ENCODE data around the gene EPN2. TPM values are rescaled to one million over a fixed set of nuclear protein-coding genes. Genes with fewer than 3 reads are reported as not detected.

Gene EPN2
- total and polyA plus RNA-seq, 10 of the 15 experiments (the other 5 are each of a cell fraction or from before 2014, with no cell fraction given) = 0.26 to 8.4 (median 4.7) TPM

- ChIA-PET RAD21 (ENCODE audit: unreplicated experiment) (interaction anchor here (1.4 to 4.4 kb wide), 3 partner anchors 16 to 85 kb away, joined by 8 to 35 read pairs (median 21); partner anchors contain the start of gene MAPK7), SMC1A (ENCODE audit: uncharacterized antibody, unreplicated experiment) (interaction anchor here (1.2 to 1.8 kb wide), 3 partner anchors 8 to 85 kb away, joined by 3 to 7 read pairs (median 4); no protein-coding TSS in a partner anchor), CTCF (interaction anchor here (1.4 to 4.6 kb wide), 11 partner anchors 8 to 103 kb away, joined by 4 to 66 read pairs (median 7); partner anchors contain the start of gene MAPK7), POLR2A (no interaction called here)
- ATAC-seq (no peak), FAIRE-seq (no peak), DNase-seq (ENCODE audit: low read depth, low spot score) (no peak)
- no peaks in the 10 kb centered on the region; a peak in 2 of 4 replicates for H3K27me3 ChIP-seq (replicated peaks in 1 of 2; ENCODE audit: control insufficient read depth in 2 of 2, insufficient read depth in 2 of 2, low read length in 1 of 2)
- H2AFZ ChIP-seq (ENCODE audit: control insufficient read depth, low read depth, low read length) = peak overlapping the region; percentile 98
- intact Hi-C loops (cut with micrococcal nuclease; ENCODE audit: unreplicated experiment) = loop anchor here (1.0 to 10.0 kb wide), 4 partner anchors 85 to 405 kb away; partner anchors contain the start of gene ALDH3A2
- no peaks in the 10 kb centered on the region for H3K9me3 ChIP-seq (replicated peaks; ENCODE audit: control insufficient read depth, insufficient read depth, low read length)
- in situ Hi-C loops (cut with MboI) = loop anchor here (5.0 kb wide), 1 partner anchor 85 kb away; no protein-coding TSS in a partner anchor
- WGBS (ENCODE audit: insufficient coverage, insufficient replicate concordance, low lambda C conversion rate, missing lambda C conversion rate) = 45% methylated on average over 13 of the region's 16 CpGs
- H3K4me3 ChIP-seq = peak overlapping the region; percentile 85
- BruUV-seq (replicated peaks) = no TSS peak
- peaks cover 7% of the 10 kb centered on the region for H3K4me1 ChIP-seq (ENCODE audit: control insufficient read depth, insufficient read depth, low read length)
- H3K79me2 ChIP-seq (ENCODE audit: control insufficient read depth, insufficient read depth, low read length) = no peaks in the 10 kb centered on the region
- H3K36me3 ChIP-seq (ENCODE audit: control insufficient read depth in 2 of 2, insufficient read depth in 2 of 2, low read length in 1 of 2) = no peaks in the 10 kb centered on the region
- H3K27ac ChIP-seq (ENCODE audit: control insufficient read depth, insufficient read depth) = no peak overlapping the region
- peak overlapping the region; percentile 97 for H3K4me2 ChIP-seq (ENCODE audit: control insufficient read depth, insufficient read depth)
- H4K20me1 ChIP-seq (ENCODE audit: control insufficient read depth, insufficient read depth) = no peaks in the 10 kb centered on the region
- H3K9ac ChIP-seq (ENCODE audit: control insufficient read depth, insufficient read depth, low read length) = peak overlapping the region; percentile 32
- no peak for TF ChIP-seq ZNF217 (IDR thresholded peaks at IDR 0.05)
- no peak for TF ChIP-seq IKZF2 (IDR thresholded peaks at IDR 0.05)
- no peak for TF ChIP-seq EGR1 (IDR thresholded peaks at IDR 0.05; ENCODE audit: borderline replicate concordance in 1 of 2, low read depth in 2 of 2, low read length in 2 of 2)
- no peak for TF ChIP-seq WRNIP1 (IDR thresholded peaks at IDR 0.05; ENCODE audit: borderline replicate concordance, low read depth, low read length)
- TF ChIP-seq ATF2 (IDR thresholded peaks at IDR 0.05; ENCODE audit: low read length) = no peak
- no peak for TF ChIP-seq RELB (IDR thresholded peaks at IDR 0.05; ENCODE audit: low read depth)
- TF ChIP-seq CEBPZ (IDR thresholded peaks at IDR 0.05; ENCODE audit: low read depth, low read length) = no peak
- no peak for TF ChIP-seq ATF7 (IDR thresholded peaks at IDR 0.05; ENCODE audit: low read depth)
- no peak for TF ChIP-seq ZNF622 (IDR thresholded peaks at IDR 0.05)
- TF ChIP-seq CHD4 (IDR thresholded peaks at IDR 0.05) = no peak
- TF ChIP-seq CHD1 (IDR thresholded peaks at IDR 0.05; ENCODE audit: low read depth, low read length) = no peak
- TF ChIP-seq PKNOX1 (IDR thresholded peaks at IDR 0.05) = no peak
- no peak for TF ChIP-seq RELA (IDR thresholded peaks at IDR 0.05; ENCODE audit: borderline replicate concordance, partially characterized antibody)
- TF ChIP-seq ELK1 (IDR thresholded peaks at IDR 0.05; ENCODE audit: low read depth, low read length) = no peak
- TF ChIP-seq RBBP5 (conservative IDR thresholded peaks at IDR 0.05) = no peak
- no peak for TF ChIP-seq PAX5 (IDR thresholded peaks at IDR 0.05; ENCODE audit: borderline replicate concordance, low read depth, low read length)
- TF ChIP-seq STAT1 (conservative IDR thresholded peaks at IDR 0.05) = no peak
Measured at GRCh38 chr17:19361944-19362276, 124.7 kb downstream of the EPN2 start.

Data from GM12878 (cell line).